Fibroblast of pulmonary artery (primary cell): Measurements from ENCODE around the gene EPHA3.
A peak's percentile ranks its signal among the peaks of the same experiment; 100 is the strongest.

ENCODE experiments used
- DNase-seq: peaks from one replicate; pipeline ENCODE4 v3.0.0-alpha.2; 2010; ENCODE audit warnings: low read depth
- H3K4me3 ChIP-seq: replicated peaks from 2 replicates; pipeline ENCODE4 v1.5.1; 2011; ENCODE audit warnings: low read depth, mild to moderate bottlenecking, control low read depth, low read length, moderate library complexity
- TF ChIP-seq, protein P1 (sequence below): IDR thresholded peaks from 2 replicates; pipeline ENCODE4 v1.5.1; 2011; ENCODE audit warnings: mild to moderate bottlenecking, control low read depth, low read length, inconsistent platforms; ENCODE audit errors: missing control alignments

The EPHA3 gene

DNA sequence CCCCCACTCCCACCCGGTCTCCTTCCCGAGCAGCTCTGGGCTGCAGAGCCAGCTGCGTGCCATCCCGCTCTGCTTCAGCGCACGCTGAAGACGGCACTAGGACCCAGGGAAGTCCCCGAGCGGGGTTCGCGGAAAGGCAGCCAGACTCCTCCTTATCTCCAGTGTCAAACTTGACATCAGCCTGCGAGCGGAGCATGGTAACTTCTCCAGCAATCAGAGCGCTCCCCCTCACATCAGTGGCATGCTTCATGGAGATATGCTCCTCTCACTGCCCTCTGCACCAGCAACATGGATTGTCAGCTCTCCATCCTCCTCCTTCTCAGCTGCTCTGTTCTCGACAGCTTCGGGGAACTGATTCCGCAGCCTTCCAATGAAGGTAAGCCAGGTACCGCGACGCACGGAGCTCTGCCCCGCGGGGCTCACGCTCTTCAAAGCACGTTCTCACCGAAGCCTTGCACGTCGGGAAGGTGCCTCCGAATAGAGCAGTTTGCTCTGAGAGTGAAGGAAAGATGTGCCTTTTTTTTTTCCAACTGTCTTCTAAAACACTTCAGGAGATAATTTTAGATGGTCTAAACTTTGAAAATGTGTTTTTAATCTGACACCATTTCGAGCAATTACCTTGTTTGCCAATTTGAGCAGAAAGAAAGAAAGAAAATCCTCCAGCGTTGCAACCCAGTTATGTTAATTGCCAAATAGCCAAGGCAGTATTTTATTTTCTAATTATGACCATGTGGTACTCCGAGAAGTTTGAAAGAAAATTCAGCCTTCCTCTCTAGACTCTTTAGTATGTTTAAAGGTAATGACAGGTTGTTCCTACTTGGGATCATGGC lies at the start of gene EPHA3:
Gene EPHA3, plus strand, starts transcription at position 161 of the 830 bp plus-strand sequence. Its CDS starts 128 bp downstream, at position 289.
- TF ChIP-seq, protein P1, sequence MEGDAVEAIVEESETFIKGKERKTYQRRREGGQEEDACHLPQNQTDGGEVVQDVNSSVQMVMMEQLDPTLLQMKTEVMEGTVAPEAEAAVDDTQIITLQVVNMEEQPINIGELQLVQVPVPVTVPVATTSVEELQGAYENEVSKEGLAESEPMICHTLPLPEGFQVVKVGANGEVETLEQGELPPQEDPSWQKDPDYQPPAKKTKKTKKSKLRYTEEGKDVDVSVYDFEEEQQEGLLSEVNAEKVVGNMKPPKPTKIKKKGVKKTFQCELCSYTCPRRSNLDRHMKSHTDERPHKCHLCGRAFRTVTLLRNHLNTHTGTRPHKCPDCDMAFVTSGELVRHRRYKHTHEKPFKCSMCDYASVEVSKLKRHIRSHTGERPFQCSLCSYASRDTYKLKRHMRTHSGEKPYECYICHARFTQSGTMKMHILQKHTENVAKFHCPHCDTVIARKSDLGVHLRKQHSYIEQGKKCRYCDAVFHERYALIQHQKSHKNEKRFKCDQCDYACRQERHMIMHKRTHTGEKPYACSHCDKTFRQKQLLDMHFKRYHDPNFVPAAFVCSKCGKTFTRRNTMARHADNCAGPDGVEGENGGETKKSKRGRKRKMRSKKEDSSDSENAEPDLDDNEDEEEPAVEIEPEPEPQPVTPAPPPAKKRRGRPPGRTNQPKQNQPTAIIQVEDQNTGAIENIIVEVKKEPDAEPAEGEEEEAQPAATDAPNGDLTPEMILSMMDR = no peak
- H3K4me3 ChIP-seq = peak within 1 kb of the TSS; percentile 54
- peak; percentile 60 for DNase-seq

DNA sequence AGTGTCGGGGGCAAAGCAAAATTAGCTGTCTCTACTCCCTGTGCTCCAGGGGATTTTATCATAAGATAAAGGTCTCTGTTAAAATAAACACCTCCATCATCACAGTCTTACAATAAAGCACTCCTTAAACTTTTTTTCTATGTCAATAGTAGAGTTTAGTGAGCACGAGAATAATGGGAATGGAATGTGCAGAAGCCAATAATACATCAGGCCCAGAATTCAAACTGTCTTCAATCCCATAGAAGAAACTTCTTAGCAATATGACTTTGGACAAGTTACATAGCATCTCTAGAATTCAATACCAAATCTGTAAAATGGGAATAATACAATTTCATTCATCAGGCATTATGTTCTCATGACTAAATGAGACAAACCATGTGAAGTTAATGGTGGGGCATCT lies 49.0 kb upstream of the EPHA3 start:
- no peak for DNase-seq
- no peak overlapping the region for H3K4me3 ChIP-seq
- TF ChIP-seq, protein P1 = no peak

DNA sequence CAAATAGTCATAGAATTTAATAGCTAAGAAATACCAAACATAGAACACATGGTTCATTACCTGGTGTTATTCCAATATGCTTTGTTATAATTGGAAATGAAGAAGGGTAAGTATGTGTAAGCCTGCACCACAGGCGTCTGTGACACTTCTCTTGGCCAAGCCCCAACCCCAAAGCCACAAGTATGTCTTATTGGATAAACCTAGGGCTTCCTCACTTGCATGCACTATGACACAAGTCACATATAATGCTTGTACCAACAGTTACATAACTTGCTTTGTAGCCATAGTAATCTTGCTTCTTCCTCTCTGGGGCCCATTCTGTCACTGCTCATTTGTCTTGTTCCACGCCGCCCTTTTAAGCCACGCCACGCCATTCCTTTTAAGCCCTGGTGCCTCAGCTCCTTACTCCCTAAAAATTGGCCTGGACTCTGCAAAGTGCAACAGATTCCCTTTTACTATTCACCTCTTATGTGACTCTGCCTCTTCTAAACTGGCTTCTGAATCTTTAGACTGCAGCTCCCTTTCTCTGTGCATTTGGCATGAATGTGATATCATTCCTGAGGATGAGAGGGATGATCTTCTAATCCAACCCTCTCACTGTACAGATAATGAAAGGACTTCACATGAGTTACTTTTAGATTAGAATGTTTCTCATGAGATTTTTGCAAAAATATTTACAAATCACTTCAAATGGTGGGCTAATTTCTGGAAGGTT lies 48.1 kb upstream of the EPHA3 start:
- TF ChIP-seq, protein P1 = no peak
- H3K4me3 ChIP-seq = no peak overlapping the region
- peak; percentile 35 for DNase-seq

DNA sequence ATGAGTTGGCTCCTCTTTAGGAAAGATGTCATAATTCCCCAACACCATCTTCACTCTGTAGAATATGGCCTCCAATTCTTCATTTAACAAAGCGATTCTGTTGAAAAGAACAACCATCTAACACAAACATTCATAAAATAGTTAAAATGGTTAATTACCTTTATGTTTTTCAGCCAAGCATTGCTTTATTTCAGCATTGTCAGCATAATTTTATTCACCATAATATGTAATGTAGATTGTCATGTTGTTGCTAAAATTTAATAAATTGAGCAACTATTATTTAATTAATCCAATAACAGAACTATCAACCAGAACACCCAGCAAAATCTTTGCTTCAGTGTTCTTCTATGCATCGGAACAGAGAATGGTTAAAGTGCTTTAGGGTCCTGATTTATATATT lies 46.2 kb upstream of the EPHA3 start:
- no peak for DNase-seq
- no peak overlapping the region for H3K4me3 ChIP-seq
- TF ChIP-seq, protein P1 = no peak

DNA sequence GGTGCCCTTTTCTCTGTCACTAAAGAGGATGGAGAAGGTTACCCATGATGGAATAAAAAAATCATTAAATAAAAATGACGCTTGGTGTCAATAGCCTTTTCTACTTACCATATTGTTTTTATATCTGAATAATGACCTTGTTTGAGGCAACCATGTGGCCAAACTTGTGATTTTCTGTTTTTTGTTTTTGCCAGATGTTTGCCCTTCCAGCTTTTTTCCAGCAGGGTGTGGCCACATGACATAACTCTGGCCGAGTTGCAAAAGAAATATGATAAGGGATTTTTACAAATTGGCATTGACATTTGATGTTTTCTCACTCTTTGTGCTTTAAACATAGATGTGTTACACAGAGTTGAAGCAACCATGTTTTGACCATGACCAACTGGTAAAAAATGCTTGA lies 39.7 kb upstream of the EPHA3 start:
- TF ChIP-seq, protein P1 = no peak
- no peak for DNase-seq
- no peak overlapping the region for H3K4me3 ChIP-seq

DNA sequence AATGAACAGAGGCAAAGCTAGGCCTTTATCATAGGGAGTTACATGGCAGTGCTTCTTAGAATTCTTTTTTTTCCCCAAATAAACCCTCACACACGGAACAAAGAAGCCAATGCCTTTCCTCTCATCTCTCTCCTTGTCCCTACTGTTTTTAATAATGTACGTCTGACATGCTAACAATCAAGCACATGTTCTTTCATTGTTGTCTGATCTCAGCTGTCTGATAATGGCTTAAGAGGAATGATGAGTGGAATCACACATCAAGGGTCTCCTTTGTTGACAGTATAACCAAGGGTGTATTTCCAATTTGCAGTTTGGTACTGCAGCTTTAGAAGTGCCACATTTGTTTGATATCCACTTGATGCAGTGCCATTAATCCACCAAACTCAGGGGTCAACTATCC lies 34.8 kb upstream of the EPHA3 start:
- no peak overlapping the region for H3K4me3 ChIP-seq
- DNase-seq = no peak
- TF ChIP-seq, protein P1 = no peak
